HUES48 (cell line): ENCODE data around the gene SLC28A2.
"Not testable (repeated sequence)": the region's sequence is repeated elsewhere in the genome, so short reads cannot be mapped to it uniquely, and the experiment has no call there.

ENCODE experiments used
- H3K27ac ChIP-seq: one replicate; pipeline ENCODE4 v1.7.0; 2013; ENCODE audit warnings: low read depth, low read length, inconsistent platforms
- H3K27me3 ChIP-seq: 2 replicates; pipeline ENCODE4 v1.6.1; 2013; ENCODE audit warnings: mild to moderate bottlenecking, low read length; ENCODE audit not compliant: control insufficient read depth, insufficient read depth
- H3K36me3 ChIP-seq: 2 replicates; pipeline ENCODE4 v1.6.1; 2013; ENCODE audit warnings: low read length; ENCODE audit not compliant: control insufficient read depth, insufficient read depth
- H3K4me1 ChIP-seq: 2 replicates; pipeline ENCODE4 v1.6.1; 2013; ENCODE audit warnings: mild to moderate bottlenecking, low read length; ENCODE audit not compliant: control insufficient read depth, insufficient read depth
- H3K4me3 ChIP-seq: 2 replicates; pipeline ENCODE4 v1.5.1; 2013; ENCODE audit warnings: mild to moderate bottlenecking, low read depth, low read length
- H3K9ac ChIP-seq: 2 replicates; pipeline ENCODE4 v1.6.1; 2013; ENCODE audit warnings: mild to moderate bottlenecking, low read depth, low read length, moderate library complexity
- H3K9me3 ChIP-seq: 2 replicates; pipeline ENCODE4 v1.6.1; 2013; ENCODE audit warnings: low read length; ENCODE audit not compliant: control insufficient read depth, insufficient read depth

Gene SLC28A2

DNA sequence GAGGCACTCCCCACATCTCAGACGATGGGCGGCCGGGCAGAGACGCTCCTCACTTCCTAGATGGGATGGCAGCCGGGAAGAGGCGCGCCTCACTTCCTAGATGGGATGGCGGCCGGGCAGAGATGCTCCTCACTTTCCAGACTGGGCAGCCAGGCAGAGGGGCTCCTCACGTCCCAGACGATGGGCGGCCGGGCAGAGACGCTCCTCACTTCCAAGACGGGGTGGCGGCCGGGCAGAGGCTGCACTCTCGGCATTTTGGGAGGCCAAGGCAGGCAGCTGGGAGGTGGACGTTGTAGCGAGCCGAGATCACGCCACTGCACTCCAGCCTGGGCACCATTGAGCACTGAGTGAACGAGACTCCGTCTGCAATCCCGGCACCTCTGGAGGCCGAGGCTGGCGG, 41.3 kb downstream of the SLC28A2 start:
- H3K27me3 ChIP-seq, H3K27ac ChIP-seq, H3K36me3 ChIP-seq, H3K4me3 ChIP-seq, H3K9ac ChIP-seq, H3K4me1 ChIP-seq: not testable (repeated sequence)
- peaks cover 15% of the 10 kb centered on the region for H3K9me3 ChIP-seq

- not testable (repeated sequence) for H3K9ac ChIP-seq, H3K27ac ChIP-seq, H3K36me3 ChIP-seq, H3K27me3 ChIP-seq, H3K4me1 ChIP-seq, H3K4me3 ChIP-seq
- H3K9me3 ChIP-seq: peaks cover 16% of the 10 kb centered on the region
Measured at GRCh38 chr15:45298964-45299378, 46.9 kb downstream of the SLC28A2 start.

DNA sequence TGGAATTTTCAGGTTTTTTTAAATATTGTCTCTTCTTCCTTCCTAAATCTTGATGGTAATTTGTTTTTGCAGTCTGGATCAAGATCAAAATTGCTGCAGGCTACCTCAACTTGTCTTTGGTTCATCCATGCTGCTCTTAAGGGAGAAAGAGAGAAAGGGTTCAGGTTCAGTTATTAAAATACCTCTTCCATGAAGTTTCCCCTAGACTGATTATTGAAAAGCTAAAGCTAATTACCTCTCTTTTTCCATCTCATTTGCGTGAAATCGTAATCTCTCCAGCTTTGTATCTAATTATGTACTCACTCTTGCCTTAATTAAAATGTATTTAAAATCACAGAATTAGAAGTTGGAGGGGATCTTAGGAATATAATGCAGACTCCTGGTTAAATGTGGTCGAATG, 52.7 kb downstream of the SLC28A2 start:
- H3K27me3 ChIP-seq: no peaks in the 10 kb centered on the region
- H3K27ac ChIP-seq: no peak overlapping the region
- H3K4me3 ChIP-seq: no peak overlapping the region
- H3K9ac ChIP-seq: no peak overlapping the region
- peaks cover 7% of the 10 kb centered on the region for H3K9me3 ChIP-seq
- H3K4me1 ChIP-seq: no peaks in the 10 kb centered on the region
- no peaks in the 10 kb centered on the region for H3K36me3 ChIP-seq

DNA sequence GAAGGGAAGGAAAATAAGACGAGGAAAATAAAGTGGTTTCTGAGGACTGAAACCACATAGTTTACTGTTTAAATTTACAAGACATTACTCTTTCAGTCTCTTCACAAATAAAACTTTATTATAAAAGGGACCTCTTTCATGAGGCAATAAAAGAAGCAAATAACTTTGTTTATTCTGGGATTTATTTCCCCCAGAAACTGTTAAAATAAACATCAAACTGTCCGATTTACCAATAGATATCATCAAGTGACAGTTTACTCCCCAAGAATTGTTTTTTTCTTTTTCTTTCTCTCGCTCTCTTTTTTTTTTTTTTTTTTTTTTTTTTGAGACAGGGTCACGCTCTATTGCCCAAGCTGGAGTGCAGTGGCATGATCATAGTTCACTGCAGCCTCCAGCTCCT, 54.1 kb downstream of the SLC28A2 start:
- H3K4me1 ChIP-seq: no peaks in the 10 kb centered on the region

GRCh38 chr15:45307230-45307924, 55.3 kb downstream of the SLC28A2 start:
- no peak overlapping the region for H3K9ac ChIP-seq
- H3K9me3 ChIP-seq: peaks cover 7% of the 10 kb centered on the region
- H3K36me3 ChIP-seq: no peaks in the 10 kb centered on the region
- no peak overlapping the region for H3K4me3 ChIP-seq
- no peaks in the 10 kb centered on the region for H3K27me3 ChIP-seq
- H3K4me1 ChIP-seq: no peaks in the 10 kb centered on the region
- H3K27ac ChIP-seq: no peak overlapping the region

More for the DNA sequence above, 54.1 kb downstream of the SLC28A2 start:
- H3K9me3 ChIP-seq: peaks cover 7% of the 10 kb centered on the region
- H3K36me3 ChIP-seq: no peaks in the 10 kb centered on the region
- no peak overlapping the region for H3K9ac ChIP-seq
- no peak overlapping the region for H3K27ac ChIP-seq
- H3K27me3 ChIP-seq: no peaks in the 10 kb centered on the region
- no peak overlapping the region for H3K4me3 ChIP-seq

DNA sequence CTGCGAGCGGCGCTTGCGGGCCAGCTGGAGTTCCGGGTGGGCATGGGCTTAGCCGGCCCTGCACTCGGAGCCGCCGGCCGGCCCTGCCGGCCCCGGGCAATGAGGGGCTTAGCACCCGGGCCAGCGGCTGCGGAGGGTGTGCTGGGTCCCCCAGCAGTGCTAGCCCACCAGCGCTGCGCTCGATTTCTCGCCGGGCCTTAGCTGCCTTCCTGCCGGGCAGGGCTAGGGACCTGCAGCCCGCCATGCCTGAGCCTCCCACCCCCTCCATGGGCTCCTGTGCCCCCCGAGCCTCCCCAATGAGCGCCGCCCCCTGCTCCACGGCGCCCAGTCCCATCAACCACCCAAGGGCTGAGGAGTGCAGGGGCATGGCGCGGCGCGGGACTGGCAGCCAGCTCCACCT, 62.1 kb downstream of the SLC28A2 start:
- not testable (repeated sequence) for H3K4me3 ChIP-seq, H3K9me3 ChIP-seq, H3K9ac ChIP-seq, H3K36me3 ChIP-seq, H3K27ac ChIP-seq, H3K4me1 ChIP-seq, H3K27me3 ChIP-seq

DNA sequence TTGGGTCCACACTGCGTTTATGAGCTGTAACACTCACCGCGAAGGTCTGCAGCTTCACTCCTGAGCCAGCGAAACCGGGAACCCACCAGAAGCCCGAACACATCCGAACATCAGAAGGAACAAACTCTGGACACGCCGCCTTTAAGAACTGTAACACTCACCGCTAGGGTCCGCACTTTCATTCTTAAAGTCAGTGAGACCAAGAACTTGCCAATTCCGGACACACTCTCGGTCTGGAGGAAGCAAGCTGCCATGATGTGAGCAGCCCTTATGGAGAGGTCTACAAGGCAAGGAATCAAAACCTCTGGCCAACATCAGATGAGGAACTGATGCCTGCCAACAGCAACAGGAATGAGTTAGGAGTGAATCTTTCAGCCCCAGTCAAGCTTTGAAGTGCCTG, 62.9 kb downstream of the SLC28A2 start:
- Histone ChIP-seq H3K27ac (no peak overlapping the region), H3K9me3 (no peaks in the 10 kb centered on the region), H3K9ac (no peak overlapping the region), H3K4me1 (no peaks in the 10 kb centered on the region), H3K27me3 (no peaks in the 10 kb centered on the region), H3K4me3 (no peak overlapping the region), H3K36me3 (no peaks in the 10 kb centered on the region)

DNA sequence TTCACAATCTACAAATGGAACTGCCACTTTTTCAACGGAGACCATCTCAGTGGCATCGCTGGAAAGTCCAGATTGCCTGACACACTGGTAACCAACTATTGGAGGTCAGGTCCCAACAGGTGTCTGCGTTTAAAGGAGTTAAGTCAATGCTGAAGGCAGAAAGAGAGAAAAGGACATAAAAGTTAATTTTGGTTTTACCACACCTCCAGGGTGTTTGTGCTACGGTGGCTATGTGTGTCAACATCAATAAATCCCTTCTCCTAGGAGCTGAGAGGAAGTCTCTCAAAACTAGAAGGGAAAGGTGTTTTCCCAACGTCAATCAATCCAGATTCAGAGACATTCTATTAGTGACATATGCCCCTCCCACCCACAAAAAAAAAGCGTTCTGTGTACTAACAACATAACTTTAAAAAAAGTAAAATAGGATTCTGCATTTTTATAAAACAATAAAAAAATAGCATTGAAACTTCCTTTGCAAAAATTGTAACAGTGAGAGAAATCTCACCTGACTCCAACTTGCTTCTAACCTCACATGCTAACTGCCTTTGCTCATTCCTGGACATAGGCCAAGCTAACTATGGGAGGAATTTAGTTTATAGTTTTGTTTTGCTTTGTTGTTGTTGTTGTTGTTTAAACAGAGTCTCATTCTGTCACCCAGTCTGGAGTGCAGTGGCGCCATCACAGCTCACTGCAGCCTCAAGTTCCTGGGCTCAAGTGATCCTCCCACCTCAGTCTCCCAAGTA, 67.6 kb downstream of the SLC28A2 start:
- H3K4me3 ChIP-seq: no peak overlapping the region
- no peaks in the 10 kb centered on the region for H3K9me3 ChIP-seq
- no peak overlapping the region for H3K9ac ChIP-seq
- no peaks in the 10 kb centered on the region for H3K4me1 ChIP-seq
- no peak overlapping the region for H3K27ac ChIP-seq
- H3K36me3 ChIP-seq: no peaks in the 10 kb centered on the region
- no peaks in the 10 kb centered on the region for H3K27me3 ChIP-seq

DNA sequence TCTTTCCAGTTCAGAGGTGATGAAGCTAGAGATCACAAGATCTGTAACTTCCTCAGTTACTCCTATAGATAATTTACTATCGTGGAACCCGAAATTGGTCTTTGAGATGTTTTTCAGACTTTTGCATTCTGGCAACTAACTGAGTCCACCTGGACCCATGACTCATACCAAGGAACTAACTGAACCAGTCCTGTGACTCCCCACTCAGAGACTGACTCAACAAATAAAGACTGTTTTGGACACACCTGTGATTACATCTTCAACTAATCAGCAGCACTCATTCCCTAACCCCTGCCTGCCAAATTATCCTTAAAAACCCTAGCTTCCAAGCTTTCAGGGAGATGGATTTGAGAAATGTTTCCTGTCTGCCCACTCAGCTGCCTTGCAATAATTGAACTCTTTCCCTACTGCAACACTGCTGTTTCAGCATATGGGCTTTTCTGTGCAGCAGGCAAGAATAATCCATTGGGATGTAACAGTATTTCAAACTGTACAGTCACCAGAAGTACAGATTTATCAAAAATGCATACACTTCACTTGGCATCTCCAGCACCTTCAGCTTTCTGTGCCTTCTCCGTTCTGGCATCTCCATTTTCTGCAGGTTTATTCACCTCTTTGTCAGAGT, 68.7 kb downstream of the SLC28A2 start:
- Histone ChIP-seq H3K36me3 (no peaks in the 10 kb centered on the region), H3K4me1 (no peaks in the 10 kb centered on the region), H3K27ac (no peak overlapping the region), H3K9me3 (no peaks in the 10 kb centered on the region), H3K9ac (no peak overlapping the region), H3K4me3 (no peak overlapping the region), H3K27me3 (no peaks in the 10 kb centered on the region)

- Histone ChIP-seq H3K27ac (peak overlapping the region; percentile 59), H3K9ac (no peak overlapping the region), H3K27me3 (no peaks in the 10 kb centered on the region), H3K36me3 (no peaks in the 10 kb centered on the region), H3K9me3 (no peaks in the 10 kb centered on the region), H3K4me1 (peaks cover 14% of the 10 kb centered on the region), H3K4me3 (no peak overlapping the region; the same call in 1 of the 2 replicates)
Measured at GRCh38 chr15:45326280-45326679, 74.2 kb downstream of the SLC28A2 start.

DNA sequence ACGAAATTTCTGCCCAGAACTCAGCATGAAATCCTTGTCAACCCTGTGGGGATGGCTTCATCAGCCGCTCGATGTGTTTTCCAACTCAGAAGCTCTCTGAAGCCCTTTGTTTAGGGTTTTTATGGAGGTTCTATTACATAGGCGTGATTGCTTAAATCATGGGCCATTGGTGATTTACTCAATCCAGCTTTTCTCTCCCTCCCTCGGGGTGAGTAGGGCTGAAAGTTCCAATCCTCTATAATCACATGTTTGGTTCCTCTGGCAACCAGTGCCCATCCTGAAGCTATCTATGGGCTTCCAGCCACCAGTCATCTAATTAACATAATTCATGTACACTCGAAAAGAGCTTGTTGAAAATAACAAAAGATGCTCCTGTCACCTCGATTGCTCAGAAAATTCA, 74.7 kb downstream of the SLC28A2 start:
- Histone ChIP-seq H3K27me3 (no peaks in the 10 kb centered on the region), H3K4me1 (peaks cover 14% of the 10 kb centered on the region), H3K4me3 (no peak overlapping the region; the same call in 1 of the 2 replicates), H3K9me3 (no peaks in the 10 kb centered on the region), H3K27ac (peak overlapping the region; percentile 59), H3K36me3 (no peaks in the 10 kb centered on the region), H3K9ac (no peak overlapping the region)
